ENCODE measurements around the gene ARHGAP42.

The ARHGAP42 gene

DNA sequence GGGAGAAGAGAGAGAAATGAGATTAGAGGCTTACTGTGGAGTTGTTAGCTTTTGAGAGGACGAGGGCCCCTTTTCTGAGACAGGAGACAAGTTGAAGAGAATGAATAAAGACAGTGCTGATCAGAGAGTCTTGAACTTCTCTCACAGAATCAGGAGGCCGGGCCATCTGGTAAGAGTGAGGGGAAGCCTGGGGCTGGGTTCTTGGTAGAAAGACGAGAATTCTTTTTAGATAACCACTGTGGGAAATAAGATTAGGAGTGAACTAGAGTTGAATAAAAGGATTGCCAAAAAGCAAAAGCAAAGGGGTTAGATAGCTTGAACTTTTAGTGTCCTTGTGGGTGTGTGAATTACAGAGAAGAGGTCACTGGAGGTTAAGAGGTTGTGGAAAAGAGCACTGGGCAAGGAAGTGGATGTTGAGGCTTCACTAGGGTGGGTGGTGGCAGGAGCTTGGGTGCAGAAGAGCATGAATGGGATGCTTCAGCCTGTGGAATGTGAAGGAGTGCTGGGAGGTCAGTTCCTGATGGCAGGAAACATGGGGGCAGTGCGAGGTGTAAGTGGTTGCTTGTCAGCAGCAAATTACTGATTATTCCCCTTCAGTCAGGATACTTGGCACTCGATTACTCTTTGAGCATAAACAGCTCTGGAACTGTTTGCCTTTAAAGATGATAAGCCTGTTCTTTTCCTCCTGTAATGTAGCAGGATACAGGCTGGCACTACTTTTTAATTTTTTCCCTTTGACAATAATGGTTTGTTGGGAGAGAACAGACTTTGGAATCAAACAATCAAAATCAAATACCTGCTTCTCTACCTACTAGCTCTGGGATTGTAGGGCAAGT, 98.3 kb downstream of the ARHGAP42 start:
- TF ChIP-seq, protein P1, sequence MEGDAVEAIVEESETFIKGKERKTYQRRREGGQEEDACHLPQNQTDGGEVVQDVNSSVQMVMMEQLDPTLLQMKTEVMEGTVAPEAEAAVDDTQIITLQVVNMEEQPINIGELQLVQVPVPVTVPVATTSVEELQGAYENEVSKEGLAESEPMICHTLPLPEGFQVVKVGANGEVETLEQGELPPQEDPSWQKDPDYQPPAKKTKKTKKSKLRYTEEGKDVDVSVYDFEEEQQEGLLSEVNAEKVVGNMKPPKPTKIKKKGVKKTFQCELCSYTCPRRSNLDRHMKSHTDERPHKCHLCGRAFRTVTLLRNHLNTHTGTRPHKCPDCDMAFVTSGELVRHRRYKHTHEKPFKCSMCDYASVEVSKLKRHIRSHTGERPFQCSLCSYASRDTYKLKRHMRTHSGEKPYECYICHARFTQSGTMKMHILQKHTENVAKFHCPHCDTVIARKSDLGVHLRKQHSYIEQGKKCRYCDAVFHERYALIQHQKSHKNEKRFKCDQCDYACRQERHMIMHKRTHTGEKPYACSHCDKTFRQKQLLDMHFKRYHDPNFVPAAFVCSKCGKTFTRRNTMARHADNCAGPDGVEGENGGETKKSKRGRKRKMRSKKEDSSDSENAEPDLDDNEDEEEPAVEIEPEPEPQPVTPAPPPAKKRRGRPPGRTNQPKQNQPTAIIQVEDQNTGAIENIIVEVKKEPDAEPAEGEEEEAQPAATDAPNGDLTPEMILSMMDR (conservative IDR thresholded peaks at IDR 0.05; ENCODE audit: low read depth, low read length), result no peak
- no peak for DNase-seq (ENCODE audit: low read depth)
- no peak overlapping the region for H3K4me3 ChIP-seq (ENCODE audit: low read length)

DNA sequence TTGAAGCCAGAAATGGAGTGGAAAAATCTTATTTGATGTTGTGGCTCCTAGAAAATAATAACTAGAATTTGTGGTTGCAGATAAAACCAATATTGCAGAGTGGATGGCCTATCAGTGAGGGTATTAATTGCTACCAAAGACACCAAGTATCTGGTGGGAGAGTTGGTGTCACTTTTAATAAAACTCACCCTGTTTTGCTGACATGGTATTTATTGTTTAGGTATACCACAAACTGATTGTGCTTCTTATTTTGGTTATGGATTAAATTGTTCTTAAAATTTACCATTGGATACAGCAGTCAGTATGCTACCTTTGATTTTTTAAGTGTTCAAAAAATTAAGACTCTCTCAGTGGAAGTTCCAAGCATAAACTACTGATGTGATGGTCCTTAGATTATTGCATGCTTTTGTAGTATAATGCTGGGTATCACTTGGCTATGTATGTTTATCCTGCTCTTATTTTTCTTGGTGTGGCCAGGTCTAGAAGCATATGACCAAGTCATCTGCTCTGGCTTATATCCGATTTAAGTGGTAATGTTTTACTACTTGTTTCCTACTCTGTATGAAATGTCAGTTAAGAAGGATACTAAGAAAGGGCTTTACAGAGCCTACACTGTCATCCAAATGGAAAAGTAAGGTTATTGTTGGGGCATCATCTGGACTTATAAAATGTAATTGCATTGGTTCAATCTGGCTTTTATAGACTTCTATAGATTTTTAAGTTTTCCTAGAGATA, 101.6 kb downstream of the ARHGAP42 start:
- DNase-seq (ENCODE audit: low read depth), result no peak
- TF ChIP-seq, protein P1 (conservative IDR thresholded peaks at IDR 0.05; ENCODE audit: low read depth, low read length), result no peak
- H3K4me3 ChIP-seq (ENCODE audit: low read length), result no peak overlapping the region

DNA sequence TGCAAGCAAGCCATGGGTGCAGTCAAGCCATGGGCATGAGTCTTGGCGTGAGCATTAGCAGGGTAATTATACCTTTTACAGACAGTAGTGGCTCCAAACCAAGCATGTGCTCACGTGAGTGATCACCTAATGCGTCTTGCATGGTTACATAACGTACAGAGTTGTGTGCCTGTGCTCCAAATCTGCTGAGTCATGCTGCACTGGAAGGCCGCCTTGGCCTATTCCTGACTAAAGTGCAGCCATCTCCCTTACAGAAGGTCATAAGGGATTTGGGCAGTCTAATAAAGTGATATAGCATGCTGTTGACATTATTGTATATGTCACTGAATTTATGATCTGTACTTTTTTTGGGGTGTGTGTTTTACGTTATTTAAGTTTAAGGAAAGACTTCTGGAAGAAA, 102.4 kb downstream of the ARHGAP42 start:
- DNase-seq (ENCODE audit: low read depth), result no peak
- H3K4me3 ChIP-seq (ENCODE audit: low read length), result no peak overlapping the region
- TF ChIP-seq, protein P1 (conservative IDR thresholded peaks at IDR 0.05; ENCODE audit: low read depth, low read length), result no peak

DNA sequence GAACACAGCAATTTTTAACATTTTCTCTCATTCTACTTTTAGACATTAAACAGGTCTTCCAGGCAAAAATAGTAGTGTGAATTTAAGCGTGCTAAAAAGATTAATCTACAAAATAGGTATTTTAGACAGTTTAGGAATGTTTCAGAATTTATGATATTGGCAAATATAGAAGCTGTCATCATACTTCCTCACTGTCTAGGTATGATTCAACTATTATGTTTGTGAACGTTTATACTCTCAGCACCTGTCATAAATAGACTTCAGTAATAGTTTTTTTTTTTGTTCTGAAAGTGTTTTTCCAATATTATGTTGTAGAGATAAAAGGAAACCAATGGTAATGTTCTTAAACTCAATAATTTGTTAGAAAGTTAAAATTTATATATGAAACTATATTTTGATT, 103.0 kb downstream of the ARHGAP42 start:
- TF ChIP-seq, protein P1 (conservative IDR thresholded peaks at IDR 0.05; ENCODE audit: low read depth, low read length), result no peak
- DNase-seq (ENCODE audit: low read depth), result no peak
- H3K4me3 ChIP-seq (ENCODE audit: low read length), result no peak overlapping the region

DNA sequence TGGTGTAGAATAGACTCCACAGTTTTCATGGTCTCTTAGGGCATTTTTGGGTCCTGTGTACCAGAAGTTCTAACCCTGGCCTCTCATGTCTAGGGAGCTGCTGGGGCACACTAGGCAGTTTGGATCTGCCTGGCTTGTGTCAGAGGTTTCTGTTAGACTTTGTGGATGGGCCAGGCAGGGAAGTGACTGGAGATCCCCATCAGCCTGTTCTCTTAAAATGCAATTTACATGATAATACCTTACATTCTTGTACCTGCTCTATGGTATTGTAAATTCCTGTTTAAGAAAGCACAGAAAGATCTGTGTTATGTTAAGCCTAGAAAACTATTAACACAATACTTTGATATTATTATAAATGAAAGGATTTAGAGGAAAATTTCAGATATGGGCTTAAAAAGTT, 104.0 kb downstream of the ARHGAP42 start:
- H3K4me3 ChIP-seq (ENCODE audit: low read length), result no peak overlapping the region
- TF ChIP-seq, protein P1 (conservative IDR thresholded peaks at IDR 0.05; ENCODE audit: low read depth, low read length), result no peak

DNA sequence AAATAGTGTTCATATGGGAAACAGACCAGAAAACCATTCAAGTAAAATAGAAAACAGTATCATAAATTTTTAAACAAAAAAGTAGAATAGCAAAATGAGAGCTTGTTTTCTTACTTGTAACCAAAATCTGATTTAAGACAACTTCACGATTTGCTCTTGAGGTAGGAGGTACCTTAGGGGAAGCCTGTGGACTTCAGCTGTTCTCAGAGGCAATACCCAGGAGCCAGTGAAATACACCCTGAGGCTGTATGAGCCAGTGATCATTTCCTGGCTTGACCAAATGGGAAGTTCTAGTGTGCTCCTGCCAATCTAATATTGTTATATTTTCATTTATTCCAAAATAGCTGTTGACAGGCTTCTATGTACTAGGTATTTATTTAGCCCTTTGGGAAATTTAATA, 104.8 kb downstream of the ARHGAP42 start:
- DNase-seq (ENCODE audit: low read depth), result no peak
- TF ChIP-seq, protein P1 (conservative IDR thresholded peaks at IDR 0.05; ENCODE audit: low read depth, low read length), result no peak

More for the DNA sequence above, 104.0 kb downstream of the ARHGAP42 start:
- no peak for DNase-seq (ENCODE audit: low read depth)

More for the DNA sequence above, 104.8 kb downstream of the ARHGAP42 start:
- H3K4me3 ChIP-seq (ENCODE audit: low read length), result no peak overlapping the region

Data from retinal pigment epithelial cell (primary cell).